Stimulated activated CD4-positive, alpha-beta T cell treated with anti-CD3 and anti-CD28 coated beads, Interleukin-12 subunit alpha, Interleukin-12 subunit beta, amount 100 ng/mL, for 24 hours (primary cell): ENCODE measurements around the gene ZNF682.
"Not testable (repeated sequence)": the region's sequence is repeated elsewhere in the genome, so short reads cannot be mapped to it uniquely, and the experiment has no call there.

Experiments
- DNase-seq, 2 experiments: peaks; one replicate each; pipeline ENCODE4 v3.0.0-alpha.2; 2020; ENCODE audit warnings: low read depth in 2 of 2

ZNF682 gene

DNA sequence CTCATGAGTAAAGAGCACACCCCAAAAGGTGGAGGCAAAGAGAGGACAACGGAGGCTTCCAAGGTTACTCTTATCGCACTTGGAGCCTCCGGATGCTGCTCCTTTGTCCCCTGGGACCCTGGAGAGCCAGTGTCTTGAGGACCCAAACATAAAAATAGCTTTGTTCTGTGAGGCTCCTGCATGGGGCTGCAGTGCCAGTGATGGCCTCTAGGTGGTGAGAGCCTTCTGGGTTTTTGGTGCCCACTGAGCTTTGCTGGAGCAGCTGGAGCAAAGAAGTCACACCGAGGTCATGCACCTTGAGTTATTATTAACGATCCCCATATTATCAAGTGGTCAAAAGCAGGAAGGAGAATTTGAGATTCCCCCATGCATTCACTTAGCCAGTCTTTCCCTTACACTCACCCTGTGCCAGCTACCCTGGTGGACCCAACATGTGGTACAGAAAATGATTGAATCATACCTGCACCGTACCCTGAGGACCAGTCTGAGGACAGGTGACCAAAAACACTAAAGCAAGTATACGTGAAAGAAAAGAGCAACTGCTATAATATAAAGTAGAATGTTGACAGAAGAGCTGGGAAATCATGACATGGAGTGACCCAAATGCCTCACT is 41.5 kb downstream of the ZNF682 start:
- peak; percentile 14 to 16 for DNase-seq

DNA sequence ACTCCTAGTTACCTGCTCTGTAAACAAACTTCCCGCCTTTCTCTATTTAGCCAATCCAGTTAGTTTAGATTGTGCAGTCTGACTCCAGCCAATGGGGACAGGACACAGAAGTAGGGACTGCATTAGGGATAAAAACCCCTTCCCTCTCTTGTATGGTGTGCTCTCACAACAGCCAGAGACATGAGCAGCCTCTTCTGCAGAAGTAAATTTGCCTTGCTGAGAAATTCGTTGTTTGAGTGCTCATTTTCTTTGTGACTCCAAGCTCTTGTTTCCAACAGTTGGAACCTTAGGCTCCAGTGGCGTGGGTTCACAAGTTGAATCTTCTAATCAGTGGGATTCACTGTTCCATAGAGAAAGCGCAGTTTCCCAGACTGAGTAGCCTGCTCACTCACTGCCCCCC is 72.4 kb downstream of the ZNF682 start:
- DNase-seq = no peak

DNA sequence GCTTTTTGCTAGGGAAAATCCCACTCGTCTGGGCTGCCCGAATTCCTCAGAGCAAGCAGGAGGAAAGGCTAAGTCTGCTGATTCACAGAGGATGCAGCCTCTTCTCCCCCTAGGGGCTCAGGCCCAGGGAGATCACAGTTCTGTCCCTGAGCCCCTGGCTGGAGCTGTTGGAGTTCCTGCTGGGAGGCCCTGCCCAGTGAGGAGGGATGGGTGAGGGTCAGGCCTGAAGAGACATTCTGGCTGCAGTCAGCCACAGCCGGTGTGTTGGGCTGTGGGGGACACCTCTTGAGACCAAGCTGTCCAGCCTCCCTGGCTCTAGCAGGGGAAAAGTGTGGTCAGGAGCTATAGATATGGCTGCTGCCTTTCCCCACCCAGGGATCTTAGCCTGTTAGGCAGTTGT is 73.2 kb downstream of the ZNF682 start:
- DNase-seq = not testable (repeated sequence)

DNA sequence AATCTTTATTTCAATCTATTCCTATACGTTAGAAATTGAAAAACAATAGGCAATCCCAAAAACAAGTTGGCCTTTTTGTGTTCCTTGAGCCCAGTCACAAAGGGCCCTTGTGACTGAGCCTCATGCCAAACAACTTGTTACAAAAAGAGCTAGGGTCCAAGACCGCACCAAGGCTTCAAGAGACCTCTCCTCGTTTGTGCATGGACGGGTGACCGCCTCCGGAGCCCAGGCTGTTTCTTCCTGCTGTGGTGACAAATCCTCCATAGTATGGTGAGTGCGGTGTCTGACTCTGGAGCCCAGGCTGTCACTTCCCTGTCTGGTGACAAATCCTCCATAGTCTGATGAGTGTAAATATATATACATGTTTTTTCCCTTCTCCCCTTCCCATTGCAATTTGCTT is 74.9 kb downstream of the ZNF682 start:
- DNase-seq = no peak

DNA sequence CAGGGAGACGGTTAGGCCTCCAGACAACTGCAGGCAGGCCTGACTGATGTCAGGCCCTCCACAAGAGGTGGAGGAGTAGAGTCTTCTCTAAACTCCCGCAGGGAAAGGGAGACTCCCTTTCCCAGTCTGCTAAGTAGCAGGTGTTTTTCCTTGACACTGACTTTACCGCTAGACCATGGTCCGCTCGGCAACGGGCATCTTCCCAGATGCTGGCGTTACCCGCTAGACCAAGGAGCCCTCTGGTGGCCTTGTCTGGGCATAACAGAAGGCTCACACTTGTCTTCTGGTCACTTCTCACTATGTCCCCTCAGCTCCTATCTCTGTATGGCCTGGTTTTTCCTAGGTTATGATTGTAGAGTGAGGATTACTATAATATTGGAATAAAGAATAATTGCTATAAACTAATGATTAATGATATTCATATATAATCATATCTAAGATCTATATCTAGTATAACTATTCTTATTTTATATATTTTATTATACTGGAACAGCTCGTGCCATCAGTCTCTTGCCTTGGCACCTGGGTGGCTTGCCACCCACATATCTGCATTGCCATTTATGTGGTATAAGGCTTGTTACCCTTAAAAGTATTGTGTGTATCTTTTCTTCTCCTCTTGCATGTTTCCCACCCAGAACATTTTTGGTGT is 80.0 kb downstream of the ZNF682 start:
- DNase-seq = peak; percentile 14 to 63

DNA sequence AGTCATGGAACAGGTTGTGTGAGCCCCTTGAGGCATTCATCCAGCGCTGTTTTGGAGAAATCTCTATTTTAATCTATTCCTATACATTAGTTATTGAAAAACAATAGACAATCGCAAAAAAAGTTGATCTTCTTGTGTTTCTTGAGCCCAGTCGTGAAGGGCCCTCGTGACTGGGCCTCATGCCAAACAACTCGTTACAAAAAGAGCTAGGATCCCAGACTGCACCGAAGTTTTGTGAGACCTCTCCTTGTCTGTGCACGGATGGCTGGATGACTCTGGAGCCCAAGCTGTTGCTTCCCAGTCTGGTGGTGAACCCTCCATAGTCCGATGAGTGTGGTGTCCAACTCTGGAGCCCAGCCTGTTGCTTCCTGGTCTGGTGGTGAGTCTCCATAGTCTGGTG is 81.5 kb downstream of the ZNF682 start:
- DNase-seq = not testable (repeated sequence)

DNA sequence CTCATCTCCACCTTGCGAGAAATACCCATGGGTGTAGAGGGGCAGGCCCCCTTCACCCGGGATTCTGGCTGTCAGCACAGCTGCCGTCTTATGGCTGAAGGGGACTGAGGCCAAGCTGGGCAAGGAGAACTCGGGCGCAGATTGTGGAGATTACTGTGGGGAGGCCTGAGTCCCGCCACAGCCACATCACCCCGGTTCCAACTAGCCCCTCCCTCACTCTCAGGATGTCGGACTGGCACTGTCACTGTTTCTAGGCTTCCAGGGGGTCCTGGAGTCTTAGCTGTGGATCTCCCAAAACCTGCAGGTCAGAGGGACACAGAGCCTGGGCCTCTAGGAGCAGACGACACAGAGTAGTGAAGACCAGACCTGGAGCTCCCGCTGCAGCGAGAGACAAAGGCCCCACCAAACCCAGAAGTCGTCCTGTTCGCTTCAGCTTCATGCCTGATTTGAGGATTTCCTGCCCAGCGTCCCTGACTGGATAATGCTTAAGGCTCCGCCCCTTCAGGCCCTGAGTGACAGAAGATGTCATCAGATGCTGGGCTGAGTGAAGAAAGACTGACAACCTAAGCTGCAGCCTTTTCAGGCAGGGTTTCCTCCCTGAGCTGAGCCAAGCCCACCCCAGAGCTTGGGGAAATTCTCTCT is 82.8 kb downstream of the ZNF682 start:
- no peak for DNase-seq

DNA sequence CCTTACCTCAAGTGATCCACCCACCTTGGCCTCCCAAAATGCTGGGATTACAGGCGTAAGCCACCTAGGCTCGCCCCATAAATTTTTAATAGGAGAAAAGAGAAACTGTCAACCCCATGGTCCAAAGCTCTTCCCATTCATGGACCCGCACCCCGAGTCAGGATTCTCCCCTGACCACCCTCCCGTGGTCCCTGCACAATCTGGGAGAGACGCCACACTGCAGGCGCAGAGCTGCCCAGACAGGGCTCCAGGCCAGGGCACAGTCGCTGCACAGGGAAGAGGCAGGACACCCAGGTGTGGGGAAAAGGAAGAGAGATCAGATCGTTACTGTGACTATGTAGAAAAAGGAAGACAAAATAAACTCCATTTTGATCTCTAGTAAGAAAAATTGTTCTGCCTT is 84.1 kb downstream of the ZNF682 start:
- DNase-seq = no peak
